NCI-H460 (cell line): Measurements from ENCODE around the gene CDH23. TPM values are rescaled to one million over a fixed set of nuclear protein-coding genes. Genes with fewer than 3 reads are reported as not detected.

Experiments
- DNase-seq: peaks from one replicate; pipeline ENCODE4 v3.0.0-alpha.2; 2016; ENCODE audit warnings: low read depth; ENCODE audit errors: extremely low read depth
- total RNA-seq: library from RNA; depleted of rRNA; stranded (reverse); fragments of >200 nt; shearing (Covaris generic); gene quantifications from 2 replicates; pipeline ENCODE4 v1.2.3, GENCODE V29; 2014

Gene CDH23
- total RNA-seq, 1 experiment from 2014 or later: under 0.01 TPM

DNA sequence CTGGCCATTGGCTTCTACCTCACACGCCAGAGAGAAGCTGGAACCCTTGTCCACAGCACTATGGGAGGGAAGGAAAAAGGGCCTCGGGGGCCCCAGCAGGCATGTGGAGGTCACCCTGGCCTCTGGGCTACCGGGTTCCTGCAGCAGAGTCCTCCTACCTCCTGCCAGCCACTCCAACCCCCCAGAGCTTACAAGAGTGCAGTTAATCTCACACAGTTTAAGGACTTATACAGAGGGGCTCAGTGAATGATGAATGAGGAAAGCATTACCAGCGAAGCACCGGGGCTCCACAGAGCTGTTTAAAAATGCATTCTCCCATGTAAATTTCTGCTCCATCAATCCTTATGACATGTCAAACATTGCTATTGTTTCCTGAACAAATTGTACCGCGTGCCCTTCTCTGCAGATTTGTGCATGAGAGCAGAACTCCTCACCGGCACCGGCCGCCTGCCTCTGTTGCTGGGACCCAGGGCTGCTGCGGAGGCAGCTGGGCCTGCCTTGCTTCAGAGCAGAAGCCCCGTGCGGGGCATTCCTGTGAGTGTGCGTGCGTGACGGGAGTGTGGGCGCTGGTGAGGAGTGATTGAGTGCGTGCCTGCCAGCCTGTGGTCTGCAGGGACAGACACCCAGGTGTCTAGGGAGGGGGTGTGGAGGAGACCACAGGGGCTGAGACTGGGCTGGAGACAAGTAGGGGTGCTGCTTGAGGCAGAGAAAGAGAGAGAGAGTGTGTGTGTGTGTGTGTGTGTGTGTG is 270.1 kb downstream of the CDH23 start:
- no peak for DNase-seq

GRCh38 chr10:71667387-71667752 is 270.6 kb downstream of the CDH23 start:
- no peak for DNase-seq

- no peak for DNase-seq
Measured at GRCh38 chr10:71671994-71672946, 275.6 kb downstream of the CDH23 start.

- no peak for DNase-seq
Measured at GRCh38 chr10:71675295-71675970, 278.7 kb downstream of the CDH23 start.

DNA sequence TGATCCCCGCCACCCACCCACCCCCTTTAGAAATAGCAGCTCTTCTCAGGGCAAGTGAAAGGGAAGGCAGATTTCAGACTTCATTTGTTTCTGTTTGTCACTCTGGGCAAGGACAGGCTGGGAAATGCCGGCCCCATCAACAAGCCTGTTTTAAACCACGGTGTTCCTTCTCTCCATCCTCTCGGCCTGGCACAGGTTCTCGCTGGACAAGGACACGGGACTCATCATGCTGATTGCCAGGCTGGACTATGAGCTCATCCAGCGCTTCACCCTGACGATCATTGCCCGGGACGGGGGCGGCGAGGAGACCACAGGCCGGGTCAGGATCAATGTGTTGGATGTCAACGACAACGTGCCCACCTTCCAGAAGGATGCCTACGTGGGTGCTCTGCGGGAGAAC is 280.5 kb downstream of the CDH23 start:
- no peak for DNase-seq

GRCh38 chr10:71678057-71678805 is 281.5 kb downstream of the CDH23 start:
- no peak for DNase-seq

DNA sequence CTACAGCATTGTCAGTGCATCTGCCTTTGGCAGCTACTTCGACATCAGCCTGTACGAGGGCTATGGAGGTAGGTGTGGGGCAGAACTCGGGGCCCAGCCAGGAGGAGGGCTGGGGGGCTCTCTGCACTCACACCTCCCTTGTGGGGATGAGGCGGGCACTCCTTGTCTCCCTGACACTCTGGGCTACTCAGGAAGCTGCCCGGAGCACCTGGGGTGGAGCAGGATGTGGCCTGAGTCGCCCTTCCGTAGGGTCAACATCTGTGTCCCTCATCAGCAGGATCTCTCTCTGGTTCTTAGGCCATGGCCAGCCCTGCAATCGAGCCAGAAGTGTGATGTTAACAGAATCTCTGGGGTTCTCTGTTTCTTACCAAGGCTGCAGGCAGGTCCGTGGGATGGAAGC is 282.7 kb downstream of the CDH23 start:
- no peak for DNase-seq

DNA sequence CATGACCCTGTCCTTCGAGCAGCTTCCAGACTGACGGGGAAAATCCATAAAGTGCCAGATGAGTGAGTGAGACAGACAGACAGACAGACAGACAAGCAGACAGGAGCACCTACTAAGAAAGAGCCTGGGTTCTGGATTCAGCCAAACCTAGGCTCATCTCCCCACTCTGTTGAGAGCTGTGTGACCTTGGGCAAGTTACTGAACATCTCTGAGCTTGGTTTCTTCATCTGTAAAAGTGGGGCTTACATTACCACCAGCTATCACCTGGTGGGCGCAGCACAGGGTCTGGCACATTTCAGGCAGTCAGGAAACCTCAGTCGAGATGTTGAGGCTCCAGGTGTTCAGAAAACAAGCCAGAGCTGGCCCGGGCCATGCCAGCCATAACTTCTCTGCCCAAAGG is 285.3 kb downstream of the CDH23 start:
- DNase-seq: no peak

GRCh38 chr10:71683301-71683700 is 286.6 kb downstream of the CDH23 start:
- DNase-seq: no peak

DNA sequence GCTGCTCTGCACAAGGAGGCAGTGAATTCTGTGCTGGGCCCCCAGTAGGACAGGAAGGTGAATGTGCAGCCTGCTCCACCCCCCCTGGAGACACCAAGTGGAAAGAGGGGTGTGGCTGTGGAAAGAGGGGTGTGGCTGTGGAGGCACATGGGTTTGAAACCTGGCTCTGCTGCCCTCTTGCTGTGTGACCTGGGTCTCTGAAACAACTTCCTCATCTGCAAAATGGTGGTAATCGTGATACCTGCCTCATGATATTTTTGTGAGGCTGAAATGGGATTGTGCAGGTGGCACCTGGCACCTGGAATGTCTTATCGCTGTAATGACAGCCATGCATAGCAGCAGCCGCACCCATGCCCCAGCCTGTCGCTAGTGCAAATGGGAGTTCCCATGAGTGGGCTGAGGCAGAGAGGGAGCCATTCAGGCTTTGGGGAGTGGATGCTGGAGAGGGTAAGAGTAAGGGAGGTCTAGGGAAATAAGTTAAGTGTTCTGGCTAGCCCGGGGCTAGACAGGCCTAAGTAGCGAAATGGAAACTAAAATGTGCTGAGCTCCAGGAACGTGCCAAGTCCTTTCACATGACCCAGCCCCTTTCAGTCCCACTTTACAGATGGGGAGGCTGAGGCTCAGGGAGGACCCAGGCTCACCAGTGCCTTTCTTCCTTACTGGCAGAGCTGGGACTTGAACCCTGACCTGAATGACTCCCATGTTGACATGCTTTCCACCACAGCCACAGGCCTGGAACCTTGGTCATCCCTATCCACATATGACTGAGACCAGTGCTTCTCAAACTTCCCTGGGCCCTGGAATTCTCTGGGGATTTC is 287.8 kb downstream of the CDH23 start:
- DNase-seq: no peak

GRCh38 chr10:71685554-71686232 is 289.0 kb downstream of the CDH23 start:
- no peak for DNase-seq

DNA sequence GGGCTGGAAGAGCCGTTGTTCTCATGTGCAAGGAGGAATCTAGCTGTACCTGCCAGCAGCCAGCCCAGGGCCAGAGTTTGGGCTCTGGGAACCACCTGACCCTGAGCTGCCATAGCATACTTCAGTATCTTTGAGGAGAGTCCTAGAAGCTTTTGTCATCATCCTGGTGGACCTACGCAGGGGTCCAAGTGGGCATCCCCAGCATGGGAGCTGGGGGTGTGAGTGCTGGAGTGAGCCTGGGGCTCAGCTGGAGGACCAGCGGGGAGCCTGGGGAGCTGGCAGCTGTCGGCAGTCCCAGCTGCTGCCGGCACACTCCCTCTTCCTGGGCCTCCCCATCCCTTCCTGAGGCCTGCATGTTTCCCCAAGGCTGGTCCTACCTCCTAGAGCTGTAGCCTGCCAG is 290.4 kb downstream of the CDH23 start:
- DNase-seq: no peak

- DNase-seq: no peak
Measured at GRCh38 chr10:71687480-71687879, 290.8 kb downstream of the CDH23 start.

DNA sequence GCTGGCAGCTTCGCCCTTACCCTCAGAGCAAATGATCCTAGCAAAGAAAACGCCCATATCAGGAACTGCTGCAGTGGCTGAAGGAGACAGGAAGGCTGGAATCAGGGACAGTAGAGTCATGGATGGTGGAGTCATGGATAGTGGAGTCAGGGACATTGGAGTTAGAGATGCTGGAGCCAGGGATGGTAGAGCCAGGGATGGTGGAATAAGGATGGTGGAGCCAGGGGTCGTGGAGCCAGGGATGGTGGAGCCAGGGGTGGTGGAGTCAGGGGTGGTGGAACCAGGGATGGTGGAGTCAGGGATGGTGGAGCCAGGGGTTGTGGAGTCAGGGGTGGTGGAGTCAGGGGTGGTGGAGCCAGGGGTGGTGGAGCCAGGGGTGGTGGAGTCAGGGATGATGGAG is 291.5 kb downstream of the CDH23 start:
- DNase-seq: no peak

- no peak for DNase-seq
Measured at GRCh38 chr10:71690094-71690720, 293.5 kb downstream of the CDH23 start.

GRCh38 chr10:71691405-71691804 is 294.7 kb downstream of the CDH23 start:
- no peak for DNase-seq

DNA sequence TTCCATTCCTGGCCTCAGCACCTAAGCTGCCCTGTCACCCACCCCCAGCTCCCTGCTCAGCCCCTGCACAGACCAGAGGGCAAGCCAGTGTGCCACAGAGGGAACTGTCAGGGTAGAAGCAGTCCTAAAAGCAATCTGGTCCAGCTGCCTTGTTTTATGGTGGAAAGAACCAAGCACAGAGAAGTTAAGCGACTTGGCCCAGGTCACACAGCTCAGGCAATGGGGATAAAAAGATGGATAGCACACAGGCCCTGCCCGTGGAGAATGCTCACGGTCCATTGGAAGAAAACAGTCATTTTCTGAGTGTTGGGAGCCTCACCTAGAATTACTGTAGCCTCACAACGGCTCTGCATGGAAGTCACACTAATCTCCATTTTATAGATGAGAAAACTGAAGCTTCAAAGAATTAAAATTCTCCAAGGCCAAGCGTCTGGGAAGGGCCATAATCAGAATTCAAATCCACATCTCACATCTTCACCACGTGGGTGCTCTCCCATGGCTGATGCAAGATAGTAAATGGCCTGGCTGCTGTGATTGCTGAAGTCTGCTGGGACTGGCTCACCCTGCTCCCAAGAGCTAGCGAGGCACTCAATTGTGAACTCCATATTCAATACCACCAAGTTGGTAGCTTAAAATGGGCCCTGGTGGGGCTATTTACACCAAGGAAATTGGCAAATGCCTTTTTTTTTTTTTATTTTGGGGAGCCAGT is 296.0 kb downstream of the CDH23 start:
- no peak for DNase-seq

GRCh38 chr10:71693377-71693776 is 296.7 kb downstream of the CDH23 start:
- DNase-seq: no peak
